Kidney epithelial cell (primary cell): Measurements from ENCODE around the gene UPK3A. TPM values are rescaled to one million over a fixed set of nuclear protein-coding genes. Genes with fewer than 3 reads are reported as not detected.
A peak's percentile ranks its signal among the peaks of the same experiment; 100 is the strongest.

Experiments used
- DNase-seq: peaks from one replicate; pipeline ENCODE4 v3.0.0-alpha.2; 2010; ENCODE audit warnings: low read depth
- H3K27me3 ChIP-seq: 2 replicates; pipeline ENCODE4 v1.6.0; 2011; ENCODE audit warnings: low read length; ENCODE audit not compliant: control insufficient read depth, insufficient read depth
- H3K36me3 ChIP-seq: 2 replicates; pipeline ENCODE4 v1.5.1; 2011; ENCODE audit warnings: low read length; ENCODE audit not compliant: control insufficient read depth, insufficient read depth
- H3K4me3 ChIP-seq: 2 replicates; pipeline ENCODE4 v1.5.1; 2011; ENCODE audit warnings: low read depth, mild to moderate bottlenecking, control low read depth, low read length
- CTCF ChIP-seq: IDR thresholded peaks from 2 replicates; pipeline ENCODE4 v1.5.1; 2011; ENCODE audit warnings: mild to moderate bottlenecking, moderate library complexity, low read length, control low read depth, inconsistent platforms; ENCODE audit not compliant: insufficient read depth, poor library complexity, severe bottlenecking
- total RNA-seq: library from RNA; depleted of rRNA; stranded (reverse); fragments of >200 nt; gene quantifications from 2 replicates; pipeline ENCODE4 v1.2.3, GENCODE V29; 2015

Gene UPK3A
- total RNA-seq, 1 donor from 2014 or later = not detected

GRCh38 chr22:45268958-45269844 is 15.5 kb upstream of the UPK3A start:
- DNase-seq = no peak
- Histone ChIP-seq H3K36me3 (no peaks in the 10 kb centered on the region), H3K27me3 (peaks cover 17% of the 10 kb centered on the region), H3K4me3 (peak overlapping the region; percentile 50)
- TF ChIP-seq CTCF = peak; percentile 23

- peaks cover 17% of the 10 kb centered on the region for H3K27me3 ChIP-seq
- no peak overlapping the region for H3K4me3 ChIP-seq
- no peak for TF ChIP-seq CTCF
- DNase-seq = no peak
- H3K36me3 ChIP-seq = no peaks in the 10 kb centered on the region
Measured at GRCh38 chr22:45270095-45271020, 14.4 kb upstream of the UPK3A start.

GRCh38 chr22:45271667-45272201 is 13.0 kb upstream of the UPK3A start:
- TF ChIP-seq CTCF = no peak
- DNase-seq = no peak
- H3K27me3 ChIP-seq = peaks cover 17% of the 10 kb centered on the region

GRCh38 chr22:45272498-45272897 is 12.3 kb upstream of the UPK3A start:
- no peak for DNase-seq
- Histone ChIP-seq H3K27me3 (peaks cover 17% of the 10 kb centered on the region), H3K36me3 (no peaks in the 10 kb centered on the region), H3K4me3 (no peak overlapping the region)
- no peak for TF ChIP-seq CTCF

More at GRCh38 chr22:45271667-45272201, 13.0 kb upstream of the UPK3A start:
- Histone ChIP-seq H3K4me3 (no peak overlapping the region), H3K36me3 (no peaks in the 10 kb centered on the region)

GRCh38 chr22:45273452-45274075 is 11.2 kb upstream of the UPK3A start:
- no peak overlapping the region for H3K4me3 ChIP-seq
- H3K27me3 ChIP-seq = peaks cover 15% of the 10 kb centered on the region
- DNase-seq = no peak
- no peak for TF ChIP-seq CTCF
- no peaks in the 10 kb centered on the region for H3K36me3 ChIP-seq
